ENCODE results near the gene COA7. TPM values are rescaled to one million over a fixed set of nuclear protein-coding genes. Genes with fewer than 3 reads are reported as not detected.

Gene COA7
- total and polyA plus RNA-seq, 10 donors: 1.9 to 12.8 (median 7.8) TPM

DNA sequence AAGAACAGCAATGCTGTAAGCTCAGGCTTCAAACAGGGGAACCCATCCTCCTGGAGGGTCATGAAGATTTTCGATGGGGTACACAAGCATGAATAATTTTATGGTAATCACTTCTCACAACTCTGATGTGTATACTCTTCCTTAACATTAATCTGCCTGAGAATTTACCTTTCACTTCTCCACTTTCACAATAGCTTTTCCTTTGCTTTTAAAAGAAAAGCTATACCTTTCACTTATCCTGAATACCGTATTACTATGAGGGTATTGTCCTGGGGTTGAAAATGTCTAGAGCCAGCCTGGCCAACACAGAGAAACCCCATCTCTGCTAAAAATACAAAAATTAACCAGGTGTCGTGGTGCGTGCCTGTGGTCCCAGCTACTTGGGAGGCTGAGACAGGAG lies 15.4 kb upstream of the COA7 start:
- Histone ChIP-seq H3K4me3 (no peak overlapping the region), H3K9me3 (no peaks in the 10 kb centered on the region), H3K27me3 (replicated peaks in 1 of 7) (no peaks in the 10 kb centered on the region), H3K4me1 (no peaks in the 10 kb centered on the region), H3K36me3 (no peaks in the 10 kb centered on the region), H3K27ac (no peak overlapping the region)
- no peak for DNase-seq
- intact Hi-C loops (cut with DNase I; ENCODE audit: low total_unique reads): no loop called here
- no peak for TF ChIP-seq POLR2AphosphoS5 (IDR thresholded peaks at IDR 0.05)
- TF ChIP-seq POLR2A (IDR thresholded peaks at IDR 0.05): no peak
- TF ChIP-seq, protein P1, sequence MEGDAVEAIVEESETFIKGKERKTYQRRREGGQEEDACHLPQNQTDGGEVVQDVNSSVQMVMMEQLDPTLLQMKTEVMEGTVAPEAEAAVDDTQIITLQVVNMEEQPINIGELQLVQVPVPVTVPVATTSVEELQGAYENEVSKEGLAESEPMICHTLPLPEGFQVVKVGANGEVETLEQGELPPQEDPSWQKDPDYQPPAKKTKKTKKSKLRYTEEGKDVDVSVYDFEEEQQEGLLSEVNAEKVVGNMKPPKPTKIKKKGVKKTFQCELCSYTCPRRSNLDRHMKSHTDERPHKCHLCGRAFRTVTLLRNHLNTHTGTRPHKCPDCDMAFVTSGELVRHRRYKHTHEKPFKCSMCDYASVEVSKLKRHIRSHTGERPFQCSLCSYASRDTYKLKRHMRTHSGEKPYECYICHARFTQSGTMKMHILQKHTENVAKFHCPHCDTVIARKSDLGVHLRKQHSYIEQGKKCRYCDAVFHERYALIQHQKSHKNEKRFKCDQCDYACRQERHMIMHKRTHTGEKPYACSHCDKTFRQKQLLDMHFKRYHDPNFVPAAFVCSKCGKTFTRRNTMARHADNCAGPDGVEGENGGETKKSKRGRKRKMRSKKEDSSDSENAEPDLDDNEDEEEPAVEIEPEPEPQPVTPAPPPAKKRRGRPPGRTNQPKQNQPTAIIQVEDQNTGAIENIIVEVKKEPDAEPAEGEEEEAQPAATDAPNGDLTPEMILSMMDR (IDR thresholded peaks at IDR 0.05 in 8 of 11, conservative IDR thresholded peaks at IDR 0.05 in 3 of 11): no peak
- 90 to 95% (median 90%) methylated on average over 4 of the region's 4 CpGs for WGBS, 5 donors

DNA sequence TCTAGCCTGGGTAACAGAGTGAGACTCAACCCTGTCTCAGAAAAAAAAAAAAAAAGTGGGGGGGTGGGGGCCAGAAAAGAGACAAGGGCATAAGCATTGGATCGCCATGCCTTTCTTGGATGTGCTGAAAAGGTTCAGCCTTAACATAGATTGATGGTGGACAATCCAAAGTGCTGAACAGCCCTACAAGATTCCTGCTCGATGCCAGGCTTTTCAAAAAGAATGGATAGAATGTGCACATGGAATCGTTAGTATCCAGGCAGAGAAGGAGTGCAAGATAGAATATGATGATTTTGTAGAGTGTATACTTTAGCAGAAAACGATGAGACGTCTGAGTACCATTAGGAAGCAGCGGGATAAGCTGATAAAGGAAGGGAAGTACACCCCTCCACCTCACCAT lies 10.9 kb upstream of the COA7 start:
- intact Hi-C loops (cut with DNase I; ENCODE audit: low total_unique reads): loop anchor here (5.0 kb wide), 1 partner anchor 208 kb away; no protein-coding TSS in a partner anchor
- WGBS, 5 donors: 46 to 68% (median 64%) methylated on average over 6 of the region's 6 CpGs
- Histone ChIP-seq H3K27me3 (replicated peaks in 1 of 7) (no peaks in the 10 kb centered on the region), H3K9me3 (no peaks in the 10 kb centered on the region), H3K36me3 (no peaks in the 10 kb centered on the region), H3K27ac (no peak overlapping the region), H3K4me3 (no peak overlapping the region), H3K4me1 (peaks cover 0 to 25% (median 1%) of the 10 kb centered on the region in 6 donors)
- no peak for DNase-seq
- TF ChIP-seq, protein P1 (IDR thresholded peaks at IDR 0.05 in 8 of 11, conservative IDR thresholded peaks at IDR 0.05 in 3 of 11): no peak
- TF ChIP-seq POLR2AphosphoS5 (IDR thresholded peaks at IDR 0.05) (no peak), POLR2A (IDR thresholded peaks at IDR 0.05) (no peak)

DNA sequence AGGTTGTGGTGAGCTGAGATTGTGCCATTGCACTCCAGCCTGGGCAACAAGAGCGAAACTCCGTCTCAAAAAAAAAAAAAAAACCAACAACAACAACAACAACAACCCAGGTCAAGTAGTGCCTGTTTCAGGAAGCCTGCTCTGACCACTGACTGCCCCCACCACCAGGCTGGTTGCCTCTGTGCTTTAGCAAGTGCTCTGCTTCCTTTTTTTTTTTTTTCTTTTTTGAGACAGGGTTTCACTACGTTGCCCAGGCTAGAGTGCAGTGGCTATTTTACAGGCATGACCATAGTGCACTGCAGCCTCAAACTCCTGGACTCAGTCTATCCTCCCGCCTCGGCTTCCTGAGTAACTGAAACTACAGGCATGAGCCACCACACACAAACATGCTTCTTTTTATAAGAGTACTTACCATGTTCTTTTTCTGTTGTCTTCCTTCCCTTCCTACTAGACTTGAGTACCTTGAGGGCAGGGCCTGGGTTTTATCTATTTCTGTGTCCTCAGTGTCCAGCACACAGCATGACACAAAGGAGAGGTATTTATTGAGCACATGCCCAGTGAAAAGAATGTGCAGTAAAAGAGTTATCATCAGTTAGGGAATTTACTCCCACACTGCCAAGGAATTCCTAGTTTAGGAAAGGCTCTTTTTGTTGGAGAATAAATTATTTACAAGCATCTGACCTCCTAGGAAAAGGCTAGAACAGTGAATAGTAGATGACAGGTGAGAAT lies 9.9 kb upstream of the COA7 start:
- Histone ChIP-seq H3K4me1 (peaks cover 0 to 34% (median 9%) of the 10 kb centered on the region in 6 donors), H3K36me3 (no peaks in the 10 kb centered on the region), H3K9me3 (no peaks in the 10 kb centered on the region), H3K27ac (peak overlapping the region in 4 of 8 donors; percentile 8 to 59 (median 58)), H3K4me3 (peak overlapping the region in 1 of 8 donors; percentile 37), H3K27me3 (replicated peaks in 1 of 7) (no peaks in the 10 kb centered on the region)
- TF ChIP-seq POLR2A (IDR thresholded peaks at IDR 0.05): no peak
- TF ChIP-seq, protein P1 (IDR thresholded peaks at IDR 0.05 in 8 of 11, conservative IDR thresholded peaks at IDR 0.05 in 3 of 11): no peak
- peak; percentile 80 for DNase-seq
- intact Hi-C loops (cut with DNase I; ENCODE audit: low total_unique reads): loop anchor here (5.0 kb wide), 1 partner anchor 209 kb away; no protein-coding TSS in a partner anchor
- WGBS, 5 donors: 53 to 82% (median 62%) methylated on average over 5 of the region's 5 CpGs
